ENCODE data around the gene GTF3C1. TPM values are rescaled to one million over a fixed set of nuclear protein-coding genes. Genes with fewer than 3 reads are reported as not detected.

GTF3C1 gene
- total and polyA plus RNA-seq, 2 of the 13 experiments (the other 11 are each of a cell fraction or from before 2014, with no cell fraction given) = 29.2 to 72.7 TPM

DNA sequence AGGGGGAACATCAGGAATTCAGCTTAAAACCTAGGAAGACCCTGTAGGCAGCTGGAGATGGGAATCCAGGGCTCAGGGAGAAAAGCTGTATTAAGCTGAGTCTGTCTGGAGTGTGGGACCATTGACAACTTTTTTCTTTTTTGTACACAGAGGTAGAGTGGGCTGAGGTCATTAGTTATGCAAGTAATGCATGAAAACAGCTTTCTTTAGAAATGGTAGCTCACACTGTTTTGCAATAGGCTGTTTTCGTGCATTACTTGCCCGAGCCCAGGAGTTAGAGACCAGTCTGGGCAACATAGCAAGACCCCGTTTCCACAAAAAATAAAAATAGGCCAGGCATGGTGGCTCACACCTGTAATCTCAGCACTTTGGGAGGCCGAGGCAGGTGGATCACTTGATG, 46.7 kb upstream of the GTF3C1 start:
- Histone ChIP-seq H3K36me3 (replicated peaks in 1 of 2; ENCODE audit: control insufficient read depth in 1 of 2, insufficient read depth in 2 of 2, low read length in 2 of 2) (no peaks in the 10 kb centered on the region), H2AFZ (ENCODE audit: low read length) (no peak overlapping the region), H3K27me3 (ENCODE audit: control insufficient read depth in 1 of 2, insufficient read depth in 2 of 2, low read length in 2 of 2) (no peaks in the 10 kb centered on the region), H3K27ac (ENCODE audit: extremely low read length, insufficient read depth, low read length) (no peak overlapping the region), H3K4me3 (replicated peaks in 1 of 3; ENCODE audit: insufficient read depth in 1 of 3, low read depth in 2 of 3, low read length in 3 of 3) (no peak overlapping the region), H3K9me3 (ENCODE audit: low read length) (no peaks in the 10 kb centered on the region), H3K9ac (ENCODE audit: insufficient read depth, low read depth, low read length) (no peak overlapping the region), H4K20me1 (ENCODE audit: insufficient read depth, low read length) (no peaks in the 10 kb centered on the region), H3K79me2 (ENCODE audit: insufficient read depth, low read length) (no peaks in the 10 kb centered on the region), H3K4me2 (ENCODE audit: low read depth, low read length) (no peak overlapping the region), H3K4me1 (ENCODE audit: insufficient read depth, low read length) (peaks cover 14% of the 10 kb centered on the region)
- 93% methylated on average over 4 of the region's 4 CpGs for WGBS (ENCODE audit: low lambda C conversion rate)
- in situ Hi-C loops (cut with HindIII; ENCODE audit: extremely low pct_ligation_motif_present, low pct_unique_long_range_greater_than_20kb) (no loop called here), intact Hi-C loops (cut with micrococcal nuclease; ENCODE audit: unreplicated experiment) (no loop called here)
- ATAC-seq (no peak), DNase-seq (ENCODE audit: low spot score) (no peak), FAIRE-seq (no peak)
- ChIA-PET CTCF (ENCODE audit: low intra/inter-chr PET ratio, low total read pairs) (no interaction called here), POLR2A (interaction anchor here (1.1 to 2.5 kb wide), 2 partner anchors 17 to 47 kb away, joined by 3 to 11 read pairs; partner anchors contain the start of genes GTF3C1 and KATNIP)
- TF ChIP-seq IKZF4 (CRISPR knock-in tag; IDR thresholded peaks at IDR 0.05; ENCODE audit: borderline replicate concordance, low read depth, not compliant biosample characterization) (no peak), ZNF121 (CRISPR knock-in tag; IDR thresholded peaks at IDR 0.05) (peak; percentile 51; the same call in 1 of the 2 replicates)
- no TSS peak for BruUV-seq (replicated peaks)

DNA sequence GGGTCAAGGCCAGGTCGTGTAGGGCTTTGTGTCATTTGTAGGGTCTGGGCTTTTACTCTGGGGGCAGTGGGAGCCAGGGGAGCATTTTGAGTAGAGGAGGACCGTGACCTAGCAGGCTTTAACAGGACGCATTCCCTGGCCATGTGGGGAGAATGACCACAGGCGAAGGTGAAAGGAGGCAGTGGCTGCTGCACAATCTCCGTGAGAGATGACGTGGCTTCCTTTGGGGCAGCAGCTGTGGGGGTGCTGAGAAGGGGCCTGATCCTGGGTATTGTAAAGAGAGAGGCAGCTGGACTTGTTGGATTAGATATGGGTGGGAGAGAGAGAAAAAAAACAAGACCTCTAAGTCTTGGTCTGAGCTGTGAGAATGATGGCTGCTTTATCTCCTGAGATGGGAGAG, 46.3 kb upstream of the GTF3C1 start:
- FAIRE-seq = no peak
- Histone ChIP-seq H3K4me2 (ENCODE audit: low read depth, low read length) (no peak overlapping the region), H3K27me3 (ENCODE audit: control insufficient read depth in 1 of 2, insufficient read depth in 2 of 2, low read length in 2 of 2) (no peaks in the 10 kb centered on the region), H3K4me3 (replicated peaks in 1 of 3; ENCODE audit: insufficient read depth in 1 of 3, low read depth in 2 of 3, low read length in 3 of 3) (no peak overlapping the region), H4K20me1 (ENCODE audit: insufficient read depth, low read length) (no peaks in the 10 kb centered on the region), H3K79me2 (ENCODE audit: insufficient read depth, low read length) (no peaks in the 10 kb centered on the region), H3K4me1 (ENCODE audit: insufficient read depth, low read length) (peaks cover 14% of the 10 kb centered on the region), H3K27ac (ENCODE audit: extremely low read length, insufficient read depth, low read length) (no peak overlapping the region), H2AFZ (ENCODE audit: low read length) (no peak overlapping the region), H3K9ac (ENCODE audit: insufficient read depth, low read depth, low read length) (no peak overlapping the region), H3K36me3 (replicated peaks in 1 of 2; ENCODE audit: control insufficient read depth in 1 of 2, insufficient read depth in 2 of 2, low read length in 2 of 2) (no peaks in the 10 kb centered on the region), H3K9me3 (ENCODE audit: low read length) (no peaks in the 10 kb centered on the region)
- intact Hi-C loops (cut with micrococcal nuclease; ENCODE audit: unreplicated experiment) = no loop called here
- 79% methylated on average over 6 of the region's 6 CpGs for WGBS (ENCODE audit: low lambda C conversion rate)
- DNase-seq (ENCODE audit: low spot score) = no peak
- no TSS peak for BruUV-seq (replicated peaks)
- POLR2A ChIA-PET = interaction anchor here (0.7 to 2.5 kb wide), 3 partner anchors 17 to 393 kb away, joined by 3 to 11 read pairs (median 3); partner anchors contain the start of genes GTF3C1, KATNIP and KDM8
- no peak for ATAC-seq
- CTCF ChIA-PET (ENCODE audit: low intra/inter-chr PET ratio, low total read pairs) = no interaction called here
- in situ Hi-C loops (cut with HindIII; ENCODE audit: extremely low pct_ligation_motif_present, low pct_unique_long_range_greater_than_20kb) = no loop called here
- TF ChIP-seq SIX1 (CRISPR knock-in tag; IDR thresholded peaks at IDR 0.05; ENCODE audit: borderline replicate concordance) (no peak), PHF5A (CRISPR knock-in tag; IDR thresholded peaks at IDR 0.05; ENCODE audit: low read depth, unreplicated experiment) (no peak), THAP11 (CRISPR knock-in tag; IDR thresholded peaks at IDR 0.05) (no peak), EP300 (IDR thresholded peaks at IDR 0.05; ENCODE audit: low read depth in 2 of 2, low read length in 2 of 2) (no peak), EP300 (CRISPR knock-in tag; IDR thresholded peaks at IDR 0.05; ENCODE audit: borderline replicate concordance) (no peak), ZSCAN25 (CRISPR knock-in tag; IDR thresholded peaks at IDR 0.05) (no peak), KMT2B (CRISPR knock-in tag; IDR thresholded peaks at IDR 0.05) (no peak), ZNF609 (CRISPR knock-in tag; IDR thresholded peaks at IDR 0.05; ENCODE audit: borderline replicate concordance) (no peak), ZBTB42 (CRISPR knock-in tag; IDR thresholded peaks at IDR 0.05) (no peak)
- TF ChIP-seq, protein P1, sequence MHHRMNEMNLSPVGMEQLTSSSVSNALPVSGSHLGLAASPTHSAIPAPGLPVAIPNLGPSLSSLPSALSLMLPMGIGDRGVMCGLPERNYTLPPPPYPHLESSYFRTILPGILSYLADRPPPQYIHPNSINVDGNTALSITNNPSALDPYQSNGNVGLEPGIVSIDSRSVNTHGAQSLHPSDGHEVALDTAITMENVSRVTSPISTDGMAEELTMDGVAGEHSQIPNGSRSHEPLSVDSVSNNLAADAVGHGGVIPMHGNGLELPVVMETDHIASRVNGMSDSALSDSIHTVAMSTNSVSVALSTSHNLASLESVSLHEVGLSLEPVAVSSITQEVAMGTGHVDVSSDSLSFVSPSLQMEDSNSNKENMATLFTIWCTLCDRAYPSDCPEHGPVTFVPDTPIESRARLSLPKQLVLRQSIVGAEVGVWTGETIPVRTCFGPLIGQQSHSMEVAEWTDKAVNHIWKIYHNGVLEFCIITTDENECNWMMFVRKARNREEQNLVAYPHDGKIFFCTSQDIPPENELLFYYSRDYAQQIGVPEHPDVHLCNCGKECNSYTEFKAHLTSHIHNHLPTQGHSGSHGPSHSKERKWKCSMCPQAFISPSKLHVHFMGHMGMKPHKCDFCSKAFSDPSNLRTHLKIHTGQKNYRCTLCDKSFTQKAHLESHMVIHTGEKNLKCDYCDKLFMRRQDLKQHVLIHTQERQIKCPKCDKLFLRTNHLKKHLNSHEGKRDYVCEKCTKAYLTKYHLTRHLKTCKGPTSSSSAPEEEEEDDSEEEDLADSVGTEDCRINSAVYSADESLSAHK (CRISPR knock-in tag; IDR thresholded peaks at IDR 0.05; ENCODE audit: borderline replicate concordance) = no peak

Measured in HepG2 (cell line).